Smooth muscle cell (in vitro differentiated cells): ENCODE data around the gene UBA52. TPM values are rescaled to one million over a fixed set of nuclear protein-coding genes. Genes with fewer than 3 reads are reported as not detected.

Experiments
- DNase-seq: peaks from one replicate; lab custom pipeline; 2025; ENCODE audit not compliant: unreplicated experiment; lab: John Stamatoyannopoulos, UW
- H2AFZ ChIP-seq: fragments of 200-600 bp; sonication (generic); 2 replicates; pipeline ENCODE4 v1.6.0; 2016; ENCODE audit warnings: antibody characterized with exemption, low read depth, mild to moderate bottlenecking
- H3F3A ChIP-seq: fragments of 200-600 bp; sonication (generic); 2 replicates; pipeline ENCODE4 v1.6.0; 2017; ENCODE audit warnings: antibody characterized with exemption, low read depth
- H3K27ac ChIP-seq: fragments of 200-600 bp; sonication (generic); 2 replicates; pipeline ENCODE4 v1.5.1; 2016; ENCODE audit warnings: low read depth, mild to moderate bottlenecking
- H3K27me3 ChIP-seq: fragments of 200-600 bp; sonication (generic); 2 replicates; pipeline ENCODE4 v1.6.1; 2016; ENCODE audit warnings: low read depth, mild to moderate bottlenecking
- H3K36me3 ChIP-seq: fragments of 200-600 bp; sonication (generic); 2 replicates; pipeline ENCODE4 v1.5.1; 2016; ENCODE audit warnings: low read depth
- H3K4me1 ChIP-seq: fragments of 200-600 bp; sonication (generic); 2 replicates; pipeline ENCODE4 v1.5.1; 2016; ENCODE audit warnings: low read depth
- H3K4me2 ChIP-seq: fragments of 200-600 bp; sonication (generic); 2 replicates; pipeline ENCODE4 v1.6.0; 2016; ENCODE audit warnings: mild to moderate bottlenecking
- H3K4me3 ChIP-seq: fragments of 200-600 bp; sonication (generic); 2 replicates; pipeline ENCODE4 v1.5.1; 2016; ENCODE audit warnings: mild to moderate bottlenecking
- H3K79me2 ChIP-seq: fragments of 200-600 bp; sonication (generic); 2 replicates; pipeline ENCODE4 v1.6.0; 2016; ENCODE audit warnings: low read depth, mild to moderate bottlenecking
- H3K9ac ChIP-seq: fragments of 200-600 bp; sonication (generic); 2 replicates; pipeline ENCODE4 v1.6.0; 2016; ENCODE audit warnings: low read depth
- H3K9me3 ChIP-seq: fragments of 200-600 bp; sonication (generic); replicated peaks from 2 replicates; pipeline ENCODE4 v1.5.1; 2016; ENCODE audit warnings: low read depth
- H4K20me1 ChIP-seq: fragments of 200-600 bp; sonication (generic); 2 replicates; pipeline ENCODE4 v1.6.0; 2016; ENCODE audit warnings: low read depth
- WGBS: methylation state at CpG from one replicate; pipeline ENCODE4 v1.1.7; 2016; ENCODE audit warnings: low lambda C conversion rate; 5-methylcytosine and 5-hydroxymethylcytosine counted together
- polyA plus RNA-seq: library from polyadenylated mRNA; unstranded; fragments of >200 nt; fragmentation: Nextera tagmentation; extraction: Ambion mirVana; gene quantifications from 2 replicates; pipeline ENCODE4 v1.2.1, GENCODE V29; 2016
- total RNA-seq: library from RNA; depleted of rRNA; stranded (reverse); fragments of >200 nt; gene quantifications from 2 replicates; pipeline ENCODE4 v1.2.3, GENCODE V29; 2014
- TF ChIP-seq, protein P1 (sequence below): fragments of 200-600 bp; sonication (generic); IDR thresholded peaks from 2 replicates; pipeline ENCODE4 v1.5.1; 2017; ENCODE audit warnings: borderline replicate concordance, mild to moderate bottlenecking, antibody characterized with exemption; ENCODE audit not compliant: insufficient read depth, poor library complexity, severe bottlenecking

Gene UBA52
- total and polyA plus RNA-seq, 2 experiments from 2014 or later = 752 to 1,086 TPM

DNA sequence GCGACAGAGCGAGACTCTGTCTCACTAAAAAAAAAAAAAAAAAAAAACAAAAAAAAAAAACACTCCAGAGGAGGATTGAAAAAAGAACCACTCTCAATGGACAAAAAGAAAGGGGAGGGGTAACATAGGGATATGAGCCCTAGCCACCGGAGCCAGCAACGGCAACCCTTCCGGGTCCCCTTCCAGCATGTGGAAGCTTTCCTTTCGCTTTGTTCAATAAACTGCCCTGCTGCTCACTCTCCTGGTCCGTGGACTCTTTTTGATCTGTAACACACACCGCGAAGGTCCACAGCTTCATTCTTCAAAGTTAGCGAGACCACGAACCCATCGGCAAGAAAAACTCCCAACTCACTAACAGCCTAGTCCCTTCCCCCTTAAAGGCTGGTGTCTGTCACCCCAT lies 15.9 kb downstream of the UBA52 start:
- no peak for DNase-seq
- no peak overlapping the region for H3K9ac ChIP-seq
- TF ChIP-seq, protein P1, sequence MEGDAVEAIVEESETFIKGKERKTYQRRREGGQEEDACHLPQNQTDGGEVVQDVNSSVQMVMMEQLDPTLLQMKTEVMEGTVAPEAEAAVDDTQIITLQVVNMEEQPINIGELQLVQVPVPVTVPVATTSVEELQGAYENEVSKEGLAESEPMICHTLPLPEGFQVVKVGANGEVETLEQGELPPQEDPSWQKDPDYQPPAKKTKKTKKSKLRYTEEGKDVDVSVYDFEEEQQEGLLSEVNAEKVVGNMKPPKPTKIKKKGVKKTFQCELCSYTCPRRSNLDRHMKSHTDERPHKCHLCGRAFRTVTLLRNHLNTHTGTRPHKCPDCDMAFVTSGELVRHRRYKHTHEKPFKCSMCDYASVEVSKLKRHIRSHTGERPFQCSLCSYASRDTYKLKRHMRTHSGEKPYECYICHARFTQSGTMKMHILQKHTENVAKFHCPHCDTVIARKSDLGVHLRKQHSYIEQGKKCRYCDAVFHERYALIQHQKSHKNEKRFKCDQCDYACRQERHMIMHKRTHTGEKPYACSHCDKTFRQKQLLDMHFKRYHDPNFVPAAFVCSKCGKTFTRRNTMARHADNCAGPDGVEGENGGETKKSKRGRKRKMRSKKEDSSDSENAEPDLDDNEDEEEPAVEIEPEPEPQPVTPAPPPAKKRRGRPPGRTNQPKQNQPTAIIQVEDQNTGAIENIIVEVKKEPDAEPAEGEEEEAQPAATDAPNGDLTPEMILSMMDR = no peak
- H3K36me3 ChIP-seq = no peaks in the 10 kb centered on the region
- H3K79me2 ChIP-seq = no peaks in the 10 kb centered on the region
- peaks cover 7% of the 10 kb centered on the region for H4K20me1 ChIP-seq
- H3K4me1 ChIP-seq = no peaks in the 10 kb centered on the region
- WGBS = 94% methylated on average over 10 of the region's 12 CpGs
- H3K27ac ChIP-seq = no peak overlapping the region
- peaks cover 33% of the 10 kb centered on the region for H3F3A ChIP-seq
- H3K27me3 ChIP-seq = no peaks in the 10 kb centered on the region
- no peak overlapping the region for H2AFZ ChIP-seq
- H3K4me3 ChIP-seq = no peak overlapping the region
- H3K9me3 ChIP-seq = no peaks in the 10 kb centered on the region
- peak overlapping the region; percentile 96 for H3K4me2 ChIP-seq

GRCh38 chr19:18587962-18588610 lies 16.4 kb downstream of the UBA52 start:
- WGBS = 49% methylated on average over 16 of the region's 16 CpGs
- Histone ChIP-seq H3K79me2 (no peaks in the 10 kb centered on the region), H3K27me3 (no peaks in the 10 kb centered on the region), H3K27ac (peak overlapping the region; percentile 71), H3K9me3 (no peaks in the 10 kb centered on the region), H3K4me1 (no peaks in the 10 kb centered on the region), H3K4me3 (peak overlapping the region; percentile 95), H3K9ac (peak overlapping the region; percentile 54), H4K20me1 (peaks cover 11% of the 10 kb centered on the region), H3K36me3 (no peaks in the 10 kb centered on the region), H3K4me2 (peak overlapping the region; percentile 96), H3F3A (peaks cover 33% of the 10 kb centered on the region), H2AFZ (peak overlapping the region; percentile 87)
- DNase-seq = no peak
- TF ChIP-seq, protein P1 = no peak

DNA sequence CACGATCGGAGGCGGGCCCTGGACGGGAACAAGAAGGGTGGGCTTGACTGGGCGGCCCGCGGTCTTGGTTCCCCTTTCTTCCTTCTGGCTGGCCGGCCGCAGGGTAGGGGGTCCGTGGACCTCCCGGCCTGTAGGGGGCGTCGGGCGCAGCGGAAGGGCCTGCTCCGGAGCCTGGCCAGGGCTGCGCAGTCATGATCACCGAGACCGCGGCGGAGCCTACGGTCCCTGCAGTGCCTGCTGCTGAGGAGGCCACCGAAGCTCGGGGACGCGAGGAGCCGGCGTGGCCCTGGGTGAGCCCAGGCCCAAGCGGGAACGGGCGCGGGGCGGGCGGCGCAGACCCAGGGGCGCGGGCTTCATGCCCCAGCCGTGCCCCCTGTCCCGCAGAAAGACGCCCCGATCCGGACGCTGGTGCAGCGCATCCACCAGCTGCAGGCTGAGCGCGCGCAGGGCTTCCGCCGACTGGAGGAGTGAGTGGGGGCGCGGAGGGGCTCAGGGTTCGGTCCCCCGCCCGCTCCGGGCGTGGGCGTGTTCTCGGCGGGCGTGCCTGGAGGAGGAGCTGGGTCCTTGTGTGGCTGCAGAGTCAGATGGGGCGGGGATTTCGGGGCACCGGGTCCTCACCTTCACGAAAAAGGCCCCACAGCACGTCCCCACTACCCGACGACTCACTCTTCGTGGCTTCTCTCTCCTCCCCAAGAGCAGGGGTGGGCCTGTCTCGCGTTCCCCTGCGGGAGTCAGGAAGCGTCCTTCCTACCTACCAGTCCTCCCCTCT lies 17.1 kb downstream of the UBA52 start, which contains the start of gene REX1BD:
Gene REX1BD, plus strand, starts transcription at position 188 of the 769 bp plus-strand sequence. Its CDS starts 4 bp downstream, at position 192.
- peak within 1 kb of the TSS; percentile 54 for H3K9ac ChIP-seq
- H3F3A ChIP-seq = peaks cover 33% of the 10 kb centered on the region
- WGBS = 1% methylated on average over 47 of the region's 72 CpGs
- H3K27me3 ChIP-seq = no peaks in the 10 kb centered on the region
- no peaks in the 10 kb centered on the region for H3K4me1 ChIP-seq
- H3K9me3 ChIP-seq = no peaks in the 10 kb centered on the region
- TF ChIP-seq, protein P1 = peak; percentile 79
- H3K79me2 ChIP-seq = no peaks in the 10 kb centered on the region
- H4K20me1 ChIP-seq = peaks cover 18% of the 10 kb centered on the region
- DNase-seq = peak; percentile 77
- peak within 1 kb of the TSS; percentile 71 for H3K27ac ChIP-seq
- H3K4me2 ChIP-seq = peak within 1 kb of the TSS; percentile 96
- peak within 1 kb of the TSS; percentile 95 for H3K4me3 ChIP-seq
- no peaks in the 10 kb centered on the region for H3K36me3 ChIP-seq
- peak within 1 kb of the TSS; percentile 87 for H2AFZ ChIP-seq
